A549 (cell line): ENCODE data around the gene TCN1. TPM values are rescaled to one million over a fixed set of nuclear protein-coding genes. Genes with fewer than 3 reads are reported as not detected.
A peak's percentile ranks its signal among the peaks of the same experiment; 100 is the strongest.
"Not testable (repeated sequence)": the region's sequence is repeated elsewhere in the genome, so short reads cannot be mapped to it uniquely, and the experiment has no call there.

Source experiments
- ATAC-seq, 2 experiments: fragments of 200-7000 bp in 1 of 2; fragments of >200 bp in 1 of 2; cut with Nextera tagmentation in 1 of 2; cut with Tn5 transposase in 1 of 2; 3 replicates each; pipeline versions ENCODE4 v1.8.0 to v1.9.1; 2018 to 2020; ENCODE audit warnings: mild to moderate bottlenecking in 1 of 2, moderate library complexity in 1 of 2
- CTCF ChIA-PET: fragments of 300-600 bp; sonication (Branson Sonifier 250); formaldehyde crosslinking; extraction: SDS; loops from one replicate; lab custom pipeline; 2021; ENCODE audit warnings: antibody characterized with exemption, inconsistent platforms; lab: Yijun Ruan, JAX
- POLR2A ChIA-PET: fragments of 350-600 bp; formaldehyde crosslinking; extraction: SDS; loops from one replicate; lab custom pipeline; 2021; ENCODE audit warnings: antibody characterized with exemption, inconsistent platforms; lab: Yijun Ruan, JAX
- DNase-seq, 2 experiments: peaks; one replicate each; pipeline versions ENCODE4 v3.0.0 to v3.0.0-alpha.2; 2011 to 2016; ENCODE audit warnings: low read depth in 1 of 2, low spot score in 1 of 2
- FAIRE-seq: peaks from 2 replicates; lab custom pipeline; 2011; peaks lifted over from hg19 to GRCh38; lab: Jason Lieb, UNC
- H3K27ac ChIP-seq, 2 experiments: fragments of >200 bp; sonication (Bioruptor Twin); formaldehyde crosslinking; 3 replicates each; pipeline ENCODE4 v1.5.1; 2016 to 2017
- H3K4me1 ChIP-seq: fragments of >200 bp; sonication (Bioruptor Twin); formaldehyde crosslinking; 3 replicates; pipeline ENCODE4 v1.6.1; 2016
- H3K4me2 ChIP-seq: fragments of >200 bp; sonication (Bioruptor Twin); formaldehyde crosslinking; 3 replicates; pipeline ENCODE4 v1.6.1; 2016
- H3K4me3 ChIP-seq: fragments of >200 bp; sonication (Bioruptor Twin); formaldehyde crosslinking; 3 replicates; pipeline ENCODE4 v1.5.1; 2016
- H3K9me3 ChIP-seq: fragments of >200 bp; sonication (Bioruptor Twin); formaldehyde crosslinking; 3 replicates; pipeline ENCODE4 v1.6.1; 2016
- ATOH8 ChIP-seq: fragments of 250-450 bp; sonication (Bioruptor Pico); IDR thresholded peaks from 2 replicates; pipeline ENCODE4 v1.5.0; 2020; ENCODE audit warnings: low read depth, mild to moderate bottlenecking, moderate library complexity
- BCL3 ChIP-seq: fragments of >200 bp; sonication (Bioruptor Twin); formaldehyde crosslinking; IDR thresholded peaks from 3 replicates; pipeline ENCODE4 v1.6.1; 2016
- CEBPB ChIP-seq, 2 experiments: fragments of >200 bp in 1 of 2; sonication (Bioruptor Twin) in 1 of 2; formaldehyde crosslinking in 1 of 2; IDR thresholded peaks; 2 replicates each; pipeline ENCODE4 v1.6.1; 2012 to 2016
- FOSL2 ChIP-seq, 2 experiments: fragments of 450-650 bp in 1 of 2; fragments of >200 bp in 1 of 2; sonication (Bioruptor Twin) in 1 of 2; formaldehyde crosslinking; IDR thresholded peaks; 2 replicates each; pipeline versions ENCODE4 v1.5.0 to v1.6.1; 2016 to 2020; ENCODE audit warnings: mild to moderate bottlenecking in 1 of 2, moderate library complexity in 1 of 2
- GATA3 ChIP-seq: IDR thresholded peaks from 2 replicates; pipeline ENCODE4 v1.6.1; 2012; ENCODE audit warnings: borderline replicate concordance
- HEYL ChIP-seq: fragments of 250-450 bp; sonication (Bioruptor Pico); IDR thresholded peaks from 2 replicates; pipeline ENCODE4 v1.8.0; 2021; ENCODE audit warnings: mild to moderate bottlenecking, moderate library complexity
- JUN ChIP-seq, 2 experiments: fragments of >200 bp; sonication (Bioruptor Twin); formaldehyde crosslinking; IDR thresholded peaks; 2 replicates in 1 of 2; 3 replicates in 1 of 2; pipeline ENCODE4 v1.6.1; 2016 to 2017
- JUNB ChIP-seq: fragments of >200 bp; sonication (Bioruptor Twin); formaldehyde crosslinking; IDR thresholded peaks from 2 replicates; pipeline ENCODE4 v1.6.1; 2016
- KDM1A ChIP-seq: fragments of 200-600 bp; sonication (generic); IDR thresholded peaks from 2 replicates; pipeline ENCODE4 v1.6.1; 2016; ENCODE audit warnings: low read depth, mild to moderate bottlenecking
- KDM5A ChIP-seq: fragments of 200-600 bp; sonication (generic); IDR thresholded peaks from 2 replicates; pipeline ENCODE4 v1.6.1; 2016; ENCODE audit warnings: antibody characterized with exemption, mild to moderate bottlenecking
- MAFK ChIP-seq: fragments of 450-650 bp; IDR thresholded peaks from 2 replicates; pipeline ENCODE4 v1.6.1; 2014; ENCODE audit not compliant: partially characterized antibody
- MAX ChIP-seq: IDR thresholded peaks from 2 replicates; pipeline ENCODE4 v1.6.1; 2012
- MYC ChIP-seq: IDR thresholded peaks from 2 replicates; pipeline ENCODE4 v1.6.1; 2012; ENCODE audit warnings: mild to moderate bottlenecking, inconsistent platforms, low read length, improper control_type of control experiment, borderline replicate concordance
- NR3C1 ChIP-seq: fragments of >200 bp; sonication (Bioruptor Twin); formaldehyde crosslinking; IDR thresholded peaks from 3 replicates; pipeline ENCODE4 v1.6.1; 2017
- POLR2AphosphoS2 ChIP-seq: conservative IDR thresholded peaks from 2 replicates; pipeline ENCODE4 v1.6.1; 2012; ENCODE audit warnings: low read length, improper control_type of control experiment, inconsistent platforms
- RARB ChIP-seq: fragments of 250-450 bp; sonication (Bioruptor Pico); IDR thresholded peaks from 2 replicates; pipeline ENCODE4 v1.8.0; 2021; ENCODE audit warnings: mild to moderate bottlenecking, moderate library complexity
- ZC3H11A ChIP-seq: fragments of 450-650 bp; IDR thresholded peaks from 2 replicates; pipeline ENCODE4 v1.6.1; 2014; ENCODE audit warnings: antibody characterized with exemption, mild to moderate bottlenecking
- WGBS: methylation state at CpG from one replicate; pipeline ENCODE4 v1.1.6; 2017; ENCODE audit errors: missing lambda C conversion rate; 5-methylcytosine and 5-hydroxymethylcytosine counted together
- polyA plus RNA-seq, 4 experiments: library from polyadenylated mRNA; depleted of rRNA in 3 of 4; stranded (reverse); fragments of >200 nt; fragmentation: RNase III in 1 of 4; extraction: RNeasy Plus Mini Kit Qiagen cat#74134 plus additional on column Dnase treatment in 1 of 4; gene quantifications; 2 replicates in 3 of 4; 3 replicates in 1 of 4; pipeline ENCODE4 v1.2.3, GENCODE V29; 2011 to 2017

Gene TCN1
- polyA plus RNA-seq, 2 of the 4 experiments (the other 2 are of a cell fraction) = 0.18 to 0.79 TPM

GRCh38 chr11:59854871-59855270, 11.4 kb downstream of the TCN1 start:
- ATAC-seq (no peak), DNase-seq (no peak), FAIRE-seq (no peak)
- H3K27ac ChIP-seq = no peak overlapping the region
- H3K4me3 ChIP-seq = no peak overlapping the region
- no peak overlapping the region for H3K4me2 ChIP-seq
- no peaks in the 10 kb centered on the region for H3K9me3 ChIP-seq
- 7% methylated on average over 2 of the region's 2 CpGs for WGBS
- peaks cover 10% of the 10 kb centered on the region; the same call in 2 of the 3 replicates for H3K4me1 ChIP-seq
- CTCF ChIA-PET = no interaction called here
- no peak for TF ChIP-seq ATOH8
- no peak for TF ChIP-seq FOSL2 (IDR thresholded peaks at IDR 0.05)
- no peak for TF ChIP-seq FOSL2 (CRISPR knock-in tag; IDR thresholded peaks at IDR 0.05)
- TF ChIP-seq HEYL (CRISPR knock-in tag) = no peak
- no peak for TF ChIP-seq JUNB
- no peak for TF ChIP-seq CEBPB (IDR thresholded peaks at IDR 0.05)
- no peak for TF ChIP-seq NR3C1
- no peak for TF ChIP-seq KDM1A
- no peak for TF ChIP-seq MAX
- TF ChIP-seq ZC3H11A = no peak
- no peak for TF ChIP-seq RARB (CRISPR knock-in tag)
- no peak for TF ChIP-seq JUN (IDR thresholded peaks at IDR 0.05)
- no peak for TF ChIP-seq BCL3
- no peak for TF ChIP-seq KDM5A
- no peak for TF ChIP-seq MYC
- TF ChIP-seq GATA3 = no peak
- POLR2A ChIA-PET = no interaction called here

- H3K27ac ChIP-seq, CTCF ChIA-PET, ATAC-seq, POLR2A ChIA-PET, H3K4me2 ChIP-seq, H3K9me3 ChIP-seq, H3K4me3 ChIP-seq, FAIRE-seq, H3K4me1 ChIP-seq, DNase-seq: not testable (repeated sequence)
- 72% methylated on average over 5 of the region's 5 CpGs for WGBS
Measured at GRCh38 chr11:59851416-59851815, 14.9 kb downstream of the TCN1 start.

GRCh38 chr11:59849551-59849950, 16.7 kb downstream of the TCN1 start:
- H3K4me2 ChIP-seq, POLR2A ChIA-PET, H3K4me3 ChIP-seq, FAIRE-seq, ATAC-seq, H3K9me3 ChIP-seq, H3K27ac ChIP-seq, CTCF ChIA-PET, H3K4me1 ChIP-seq, DNase-seq: not testable (repeated sequence)
- 52% methylated on average over 2 of the region's 2 CpGs for WGBS

GRCh38 chr11:59849129-59849528, 17.2 kb downstream of the TCN1 start:
- DNase-seq (peak in 1 of 2 experiments; percentile 44), ATAC-seq (peak; percentile 54 to 56; a peak in 3 of 6 replicates), FAIRE-seq (no peak)
- no peak overlapping the region; the same call in 2 of the 3 replicates for H3K4me2 ChIP-seq
- TF ChIP-seq POLR2AphosphoS2 = no peak
- peak; percentile 65 for TF ChIP-seq MAFK
- no peak overlapping the region for H3K4me3 ChIP-seq
- ChIA-PET CTCF (no interaction called here), POLR2A (no interaction called here)
- peaks cover 6% of the 10 kb centered on the region; the same call in 1 of the 3 replicates for H3K4me1 ChIP-seq
- no peaks in the 10 kb centered on the region for H3K9me3 ChIP-seq
- H3K27ac ChIP-seq = no peak overlapping the region
- 6% methylated on average over 2 of the region's 2 CpGs for WGBS

- not testable (repeated sequence) for FAIRE-seq
- 67% methylated on average over 6 of the region's 6 CpGs for WGBS
Measured at GRCh38 chr11:59848439-59848838, 17.8 kb downstream of the TCN1 start.

More at GRCh38 chr11:59848439-59848838, 17.8 kb downstream of the TCN1 start:
- DNase-seq, H3K9me3 ChIP-seq, POLR2A ChIA-PET, H3K4me3 ChIP-seq, H3K4me1 ChIP-seq, H3K27ac ChIP-seq, ATAC-seq, H3K4me2 ChIP-seq, CTCF ChIA-PET: not testable (repeated sequence)
